Progenitor cell of endocrine pancreas (in vitro differentiated cells): Measurements from ENCODE around the gene DEK. TPM values are rescaled to one million over a fixed set of nuclear protein-coding genes. Genes with fewer than 3 reads are reported as not detected.

ENCODE experiments used
- DNase-seq: peaks from one replicate; pipeline ENCODE4 v3.0.0; 2021; ENCODE audit warnings: low spot score; ENCODE audit not compliant: unreplicated experiment
- H3K27ac Mint-ChIP-seq: 2 replicates; pipeline ENCODE4 v1.8.0; 2021; ENCODE audit warnings: mild to moderate bottlenecking, moderate library complexity, mixed read lengths
- H3K27me3 Mint-ChIP-seq: 2 replicates; pipeline ENCODE4 v1.8.0; 2021; ENCODE audit warnings: mixed read lengths
- H3K36me3 Mint-ChIP-seq: 2 replicates; pipeline ENCODE4 v1.8.0; 2022; ENCODE audit warnings: mixed read lengths; ENCODE audit not compliant: insufficient read depth
- H3K4me1 Mint-ChIP-seq: 2 replicates; pipeline ENCODE4 v1.8.0; 2021; ENCODE audit warnings: low read depth, mixed read lengths
- H3K4me3 Mint-ChIP-seq: 2 replicates; pipeline ENCODE4 v1.8.0; 2021; ENCODE audit warnings: low read depth, mild to moderate bottlenecking, moderate library complexity, mixed read lengths
- H3K9me3 Mint-ChIP-seq: 2 replicates; pipeline ENCODE4 v1.8.0; 2021; ENCODE audit warnings: low read depth, mixed read lengths
- CTCF ChIP-seq: fragments of 200-600 bp; sonication (generic); IDR thresholded peaks from one replicate; pipeline ENCODE4 v1.5.0; 2021; ENCODE audit warnings: antibody characterized with exemption, mild to moderate bottlenecking; ENCODE audit not compliant: unreplicated experiment
- total RNA-seq: library from RNA; stranded (reverse); gene quantifications from 2 replicates; pipeline ENCODE4 v1.2.1, GENCODE V29; 2021

Gene DEK
- total RNA-seq, 1 donor from 2014 or later, result 120 TPM

GRCh38 chr6:18260448-18261106 lies 3.8 kb downstream of the DEK start:
- H3K27me3 Mint-ChIP-seq, result no peaks in the 10 kb centered on the region
- peak overlapping the region; percentile 33 for H3K27ac Mint-ChIP-seq
- TF ChIP-seq CTCF, result no peak
- no peak for DNase-seq
- no peaks in the 10 kb centered on the region for H3K9me3 Mint-ChIP-seq
- peak overlapping the region; percentile 16 for H3K4me3 Mint-ChIP-seq
- H3K36me3 Mint-ChIP-seq, result peaks cover 14% of the 10 kb centered on the region
- H3K4me1 Mint-ChIP-seq, result peaks cover 42% of the 10 kb centered on the region

- H3K4me1 Mint-ChIP-seq, result peaks cover 38% of the 10 kb centered on the region
- no peak for TF ChIP-seq CTCF
- no peak for DNase-seq
- H3K36me3 Mint-ChIP-seq, result peaks cover 18% of the 10 kb centered on the region
- H3K9me3 Mint-ChIP-seq, result no peaks in the 10 kb centered on the region
- H3K27me3 Mint-ChIP-seq, result no peaks in the 10 kb centered on the region
- no peak overlapping the region for H3K4me3 Mint-ChIP-seq
- no peak overlapping the region for H3K27ac Mint-ChIP-seq
Measured at GRCh38 chr6:18259675-18260447, 4.5 kb downstream of the DEK start.

- no peak for DNase-seq
- Mint-ChIP-seq H3K9me3 (no peaks in the 10 kb centered on the region), H3K27ac (peak overlapping the region; percentile 3), H3K4me3 (no peak overlapping the region), H3K4me1 (peaks cover 8% of the 10 kb centered on the region), H3K27me3 (no peaks in the 10 kb centered on the region), H3K36me3 (peaks cover 26% of the 10 kb centered on the region)
- no peak for TF ChIP-seq CTCF
Measured at GRCh38 chr6:18254793-18255192, 9.5 kb downstream of the DEK start.

- Mint-ChIP-seq H3K4me3 (no peak overlapping the region), H3K27ac (no peak overlapping the region), H3K36me3 (peaks cover 29% of the 10 kb centered on the region), H3K9me3 (no peaks in the 10 kb centered on the region), H3K27me3 (no peaks in the 10 kb centered on the region), H3K4me1 (peaks cover 7% of the 10 kb centered on the region)
- no peak for DNase-seq
- TF ChIP-seq CTCF, result no peak
Measured at GRCh38 chr6:18253635-18254034, 10.7 kb downstream of the DEK start.

GRCh38 chr6:18249271-18249670 lies 15.1 kb downstream of the DEK start:
- Mint-ChIP-seq H3K27ac (no peak overlapping the region), H3K4me3 (no peak overlapping the region), H3K9me3 (no peaks in the 10 kb centered on the region), H3K4me1 (peaks cover 7% of the 10 kb centered on the region), H3K36me3 (peaks cover 23% of the 10 kb centered on the region), H3K27me3 (no peaks in the 10 kb centered on the region)
- TF ChIP-seq CTCF, result no peak
- no peak for DNase-seq
